GM06990 (cell line): ENCODE measurements around the gene KRT32.

Source experiments
- DNase-seq: peaks from one replicate; pipeline ENCODE4 v3.0.0-alpha.2; 2011; ENCODE audit not compliant: insufficient read length; ENCODE audit errors: extremely low read depth
- H3K27me3 ChIP-seq: replicated peaks from 2 replicates; pipeline ENCODE4 v1.6.0; 2011; ENCODE audit warnings: low read length; ENCODE audit not compliant: control insufficient read depth, insufficient read depth
- H3K36me3 ChIP-seq: 2 replicates; pipeline ENCODE4 v1.5.1; 2011; ENCODE audit warnings: low read length; ENCODE audit not compliant: control insufficient read depth, insufficient read depth
- H3K4me3 ChIP-seq: replicated peaks from 2 replicates; pipeline ENCODE4 v1.5.1; 2011; ENCODE audit warnings: low read depth, mild to moderate bottlenecking, control low read depth, low read length
- TF ChIP-seq, protein P1 (sequence below): IDR thresholded peaks from 2 replicates; pipeline ENCODE4 v1.5.1; 2011; ENCODE audit warnings: low read length, control low read depth, mild to moderate bottlenecking, inconsistent platforms; ENCODE audit not compliant: insufficient read depth, poor library complexity, severe bottlenecking

Gene KRT32

DNA sequence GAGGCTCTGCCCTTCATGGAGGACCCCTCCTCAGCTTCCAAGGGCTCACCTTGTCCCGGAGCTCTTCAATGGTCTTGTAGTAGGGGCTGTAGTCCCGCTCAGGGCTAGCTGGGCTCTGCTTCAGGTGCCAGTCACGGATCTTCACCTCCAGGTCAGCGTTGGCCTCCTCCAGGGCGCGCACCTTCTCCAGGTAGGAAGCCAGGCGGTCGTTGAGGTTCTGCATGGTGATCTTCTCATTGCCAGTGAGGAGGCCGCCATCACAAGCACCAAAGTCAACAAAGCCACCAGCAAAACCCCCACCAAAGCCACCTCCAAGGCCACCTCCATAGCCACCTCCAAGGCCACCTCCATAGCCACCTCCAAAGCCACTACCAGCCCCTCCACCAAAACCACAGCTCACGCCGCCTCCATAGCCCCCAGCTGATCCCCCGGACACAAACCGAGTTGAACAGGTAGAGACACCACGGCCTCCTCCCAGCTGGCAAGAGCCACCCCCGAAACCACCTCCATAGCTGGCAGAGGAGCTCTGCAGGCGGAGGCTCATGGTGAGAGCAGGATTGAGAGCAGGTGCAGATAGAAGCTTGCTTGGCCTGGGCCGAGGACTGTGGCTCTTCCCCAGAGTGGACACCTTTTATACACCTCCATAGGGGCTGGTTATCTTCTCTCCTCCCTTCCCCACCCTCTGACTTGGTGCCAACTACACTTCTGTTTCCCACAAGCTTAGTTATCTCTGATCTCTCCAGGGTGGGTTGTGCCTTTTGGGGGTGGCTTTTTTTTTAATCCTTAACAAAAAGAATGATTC is 38.0 kb upstream of the KRT32 start, which contains the start of gene KRT13:
Gene KRT13 (minus strand): TSS at position 606 of the 802 bp plus-strand sequence. CDS start 62 bp downstream, at position 544.
- DNase-seq = no peak

GRCh38 chr17:41504246-41504977 is 37.2 kb upstream of the KRT32 start:
- H3K36me3 ChIP-seq = no peaks in the 10 kb centered on the region
- TF ChIP-seq, protein P1, sequence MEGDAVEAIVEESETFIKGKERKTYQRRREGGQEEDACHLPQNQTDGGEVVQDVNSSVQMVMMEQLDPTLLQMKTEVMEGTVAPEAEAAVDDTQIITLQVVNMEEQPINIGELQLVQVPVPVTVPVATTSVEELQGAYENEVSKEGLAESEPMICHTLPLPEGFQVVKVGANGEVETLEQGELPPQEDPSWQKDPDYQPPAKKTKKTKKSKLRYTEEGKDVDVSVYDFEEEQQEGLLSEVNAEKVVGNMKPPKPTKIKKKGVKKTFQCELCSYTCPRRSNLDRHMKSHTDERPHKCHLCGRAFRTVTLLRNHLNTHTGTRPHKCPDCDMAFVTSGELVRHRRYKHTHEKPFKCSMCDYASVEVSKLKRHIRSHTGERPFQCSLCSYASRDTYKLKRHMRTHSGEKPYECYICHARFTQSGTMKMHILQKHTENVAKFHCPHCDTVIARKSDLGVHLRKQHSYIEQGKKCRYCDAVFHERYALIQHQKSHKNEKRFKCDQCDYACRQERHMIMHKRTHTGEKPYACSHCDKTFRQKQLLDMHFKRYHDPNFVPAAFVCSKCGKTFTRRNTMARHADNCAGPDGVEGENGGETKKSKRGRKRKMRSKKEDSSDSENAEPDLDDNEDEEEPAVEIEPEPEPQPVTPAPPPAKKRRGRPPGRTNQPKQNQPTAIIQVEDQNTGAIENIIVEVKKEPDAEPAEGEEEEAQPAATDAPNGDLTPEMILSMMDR = no peak
- no peak overlapping the region for H3K4me3 ChIP-seq
- DNase-seq = no peak
- no peaks in the 10 kb centered on the region; the same call in none of the 2 replicates for H3K27me3 ChIP-seq

More for the DNA sequence above, 38.0 kb upstream of the KRT32 start, which contains the start of gene KRT13:
- Histone ChIP-seq H3K36me3 (no peaks in the 10 kb centered on the region), H3K4me3 (no peak within 1 kb of the TSS), H3K27me3 (no peaks in the 10 kb centered on the region; the same call in none of the 2 replicates)
- TF ChIP-seq, protein P1 = no peak

- TF ChIP-seq, protein P1 = no peak
- no peaks in the 10 kb centered on the region for H3K36me3 ChIP-seq
Measured at GRCh38 chr17:41503202-41503601, 36.0 kb upstream of the KRT32 start.

GRCh38 chr17:41500131-41500911 is 33.1 kb upstream of the KRT32 start:
- H3K27me3 ChIP-seq = no peaks in the 10 kb centered on the region
- TF ChIP-seq, protein P1 = no peak
- no peaks in the 10 kb centered on the region for H3K36me3 ChIP-seq
- H3K4me3 ChIP-seq = no peak overlapping the region
- no peak for DNase-seq

More at GRCh38 chr17:41503202-41503601, 36.0 kb upstream of the KRT32 start:
- Histone ChIP-seq H3K27me3 (no peaks in the 10 kb centered on the region; the same call in none of the 2 replicates), H3K4me3 (no peak overlapping the region)
- no peak for DNase-seq

DNA sequence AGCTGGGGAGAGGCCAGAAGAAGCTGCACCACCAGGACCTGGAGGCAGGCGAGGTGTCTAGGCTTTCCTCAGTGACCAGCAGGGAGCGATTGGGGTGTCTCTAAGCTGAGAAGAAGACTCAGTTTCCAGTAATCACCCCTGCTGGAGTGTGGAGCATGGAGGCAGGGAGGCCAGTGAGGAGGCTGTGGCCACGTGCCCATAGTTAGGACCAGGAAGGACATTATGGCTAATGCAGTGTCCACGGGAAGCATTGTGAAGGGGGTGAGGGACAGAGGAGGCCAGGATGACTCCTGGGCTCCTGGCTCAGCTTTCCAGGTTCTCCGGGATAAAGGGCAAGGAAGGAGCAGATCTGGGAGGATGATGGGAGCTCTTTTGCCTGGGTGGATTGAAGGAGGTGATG is 32.5 kb upstream of the KRT32 start:
- TF ChIP-seq, protein P1 = no peak
- no peak for DNase-seq
- H3K27me3 ChIP-seq = no peaks in the 10 kb centered on the region
- H3K36me3 ChIP-seq = no peaks in the 10 kb centered on the region
- no peak overlapping the region for H3K4me3 ChIP-seq
